HG02678 (cell line): ENCODE data around the gene SACM1L.

Source experiments
- ATAC-seq: cut with Tn5 transposase; IDR thresholded peaks from one replicate; pipeline ENCODE4 v1.9.1; 2021; ENCODE audit warnings: mild to moderate bottlenecking, moderate library complexity; ENCODE audit not compliant: unreplicated experiment

The SACM1L gene

GRCh38 chr3:45781841-45782240, 92.6 kb downstream of the SACM1L start:
- ATAC-seq, result no peak

- no peak for ATAC-seq
Observed at GRCh38 chr3:45782381-45782780, 93.2 kb downstream of the SACM1L start.

DNA sequence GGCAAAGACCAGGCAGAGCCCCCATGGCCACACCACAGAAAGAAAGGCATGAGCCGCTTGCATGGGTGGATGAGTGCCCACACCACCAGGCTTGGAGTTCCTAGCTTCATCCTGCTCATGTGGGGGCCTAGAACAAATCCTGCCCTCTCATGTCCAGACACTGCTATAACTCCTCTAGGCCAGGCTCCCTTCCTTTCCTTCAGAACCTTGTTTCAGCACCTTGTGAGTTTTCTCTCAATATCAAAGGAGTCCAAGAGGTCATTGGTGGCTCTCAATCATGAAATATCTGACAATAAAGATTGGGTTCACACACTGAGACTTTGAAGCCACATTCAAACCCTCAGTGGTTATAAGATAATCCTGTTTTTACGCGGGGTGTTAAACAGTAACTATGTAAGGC, 94.5 kb downstream of the SACM1L start:
- no peak for ATAC-seq

DNA sequence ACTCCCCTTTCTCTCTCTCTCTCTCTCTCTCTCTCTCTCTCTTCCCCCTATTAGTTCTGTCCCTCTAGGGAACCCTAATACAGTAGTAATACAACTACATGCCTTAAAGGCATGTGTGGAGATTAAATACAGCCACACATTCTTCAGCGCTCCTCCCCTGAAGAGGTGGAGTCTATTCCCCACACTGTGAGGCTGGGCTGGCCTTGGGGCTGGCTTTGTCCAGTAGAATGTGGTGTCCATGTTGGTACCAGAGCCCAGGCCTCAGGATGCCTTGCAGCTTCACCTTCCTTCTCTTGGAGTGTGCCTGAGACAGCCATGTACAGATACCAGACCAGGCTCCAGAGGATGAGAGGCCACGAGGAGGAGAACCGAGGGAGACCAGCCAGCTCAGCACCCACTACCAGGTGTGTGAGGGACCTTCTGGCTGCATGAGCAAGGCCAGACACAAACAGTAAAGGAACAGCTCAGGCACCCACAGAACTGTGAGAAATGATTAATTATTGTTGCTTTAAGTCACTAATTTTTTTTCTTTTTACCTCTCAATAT, 96.5 kb downstream of the SACM1L start:
- no peak for ATAC-seq

- no peak for ATAC-seq
Observed at GRCh38 chr3:45786801-45787495, 97.8 kb downstream of the SACM1L start.

DNA sequence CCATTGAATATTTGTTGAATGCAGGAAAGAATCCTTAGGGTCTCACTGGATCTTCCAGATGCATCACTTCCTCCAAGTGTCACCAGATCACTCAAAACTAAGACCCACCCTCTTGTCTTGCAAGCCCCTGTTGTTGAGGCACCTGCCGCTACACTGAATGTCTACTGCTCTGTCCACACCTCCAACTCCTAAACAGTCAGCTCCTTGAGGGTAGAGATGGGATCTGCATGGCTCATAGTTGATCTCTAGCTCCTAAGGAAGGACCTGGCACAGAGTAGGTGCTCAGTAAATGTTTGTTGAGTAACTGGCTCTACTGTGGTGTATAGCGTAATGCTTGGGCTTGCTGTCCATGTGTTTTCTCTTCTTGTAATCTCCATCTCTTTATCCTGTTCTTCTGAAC, 98.4 kb downstream of the SACM1L start:
- ATAC-seq, result no peak

DNA sequence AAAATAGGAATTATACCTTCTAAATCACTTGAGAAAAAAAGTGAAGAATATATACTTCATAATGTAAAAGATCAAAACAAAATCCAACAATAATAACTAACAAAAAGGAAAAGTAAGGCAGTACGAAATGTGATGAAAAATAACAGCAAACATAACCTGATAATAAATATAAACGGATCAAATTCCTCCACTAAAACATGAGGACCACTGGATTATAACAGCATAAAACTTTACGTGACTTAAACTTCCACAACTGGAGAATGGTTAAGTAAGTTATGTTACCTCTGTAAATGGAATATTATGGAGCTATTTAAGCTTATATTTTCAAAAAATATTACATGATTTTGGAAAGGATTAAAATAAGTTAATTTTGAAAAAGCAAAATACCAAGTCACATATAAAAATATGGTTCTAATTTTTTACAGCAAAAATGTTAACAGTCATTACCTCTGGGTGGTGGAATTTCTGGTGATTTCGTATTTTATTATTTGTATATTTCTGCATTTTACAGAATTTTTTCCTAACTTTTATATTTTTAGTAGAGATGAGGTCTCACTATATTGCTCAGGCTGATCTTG, 100.1 kb downstream of the SACM1L start:
- no peak for ATAC-seq

GRCh38 chr3:45790596-45790995, 101.4 kb downstream of the SACM1L start:
- no peak for ATAC-seq

GRCh38 chr3:45792036-45792435, 102.8 kb downstream of the SACM1L start:
- ATAC-seq, result no peak

- no peak for ATAC-seq
Observed at GRCh38 chr3:45792516-45793172, 103.4 kb downstream of the SACM1L start.

- ATAC-seq, result no peak
Observed at GRCh38 chr3:45793482-45794176, 104.4 kb downstream of the SACM1L start.

DNA sequence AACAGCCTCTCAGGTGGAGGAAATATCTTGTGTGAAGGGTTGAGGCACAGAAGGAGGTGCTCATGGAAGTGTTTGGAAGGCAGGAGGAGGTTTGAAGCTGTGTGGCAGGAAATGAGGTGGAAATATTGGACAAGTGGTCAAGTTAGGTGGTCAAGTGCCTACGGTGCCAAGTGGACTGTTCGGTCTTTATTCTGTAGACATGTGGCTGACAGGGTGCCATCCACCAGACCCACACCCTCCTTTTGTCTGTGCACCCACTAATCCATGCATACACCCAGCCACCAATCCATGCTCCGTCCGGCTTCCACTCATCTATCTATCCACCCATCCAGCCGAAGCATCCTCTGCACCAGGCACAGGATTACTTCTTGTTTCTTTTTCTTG, 105.0 kb downstream of the SACM1L start:
- ATAC-seq, result no peak

- no peak for ATAC-seq
Observed at GRCh38 chr3:45794660-45795059, 105.5 kb downstream of the SACM1L start.
